Stimulated activated CD8-positive, alpha-beta memory T cell treated with anti-CD3 and anti-CD28 coated beads, Interleukin-15, amount 100 ng/mL, for 1 hour (primary cell): ENCODE measurements around the gene ZC3H12D.
"Not testable (repeated sequence)": the region's sequence is repeated elsewhere in the genome, so short reads cannot be mapped to it uniquely, and the experiment has no call there.

Experiments used
- DNase-seq: peaks from one replicate; pipeline ENCODE4 v3.0.0-alpha.2; 2020; ENCODE audit warnings: low read depth

The ZC3H12D gene

DNA sequence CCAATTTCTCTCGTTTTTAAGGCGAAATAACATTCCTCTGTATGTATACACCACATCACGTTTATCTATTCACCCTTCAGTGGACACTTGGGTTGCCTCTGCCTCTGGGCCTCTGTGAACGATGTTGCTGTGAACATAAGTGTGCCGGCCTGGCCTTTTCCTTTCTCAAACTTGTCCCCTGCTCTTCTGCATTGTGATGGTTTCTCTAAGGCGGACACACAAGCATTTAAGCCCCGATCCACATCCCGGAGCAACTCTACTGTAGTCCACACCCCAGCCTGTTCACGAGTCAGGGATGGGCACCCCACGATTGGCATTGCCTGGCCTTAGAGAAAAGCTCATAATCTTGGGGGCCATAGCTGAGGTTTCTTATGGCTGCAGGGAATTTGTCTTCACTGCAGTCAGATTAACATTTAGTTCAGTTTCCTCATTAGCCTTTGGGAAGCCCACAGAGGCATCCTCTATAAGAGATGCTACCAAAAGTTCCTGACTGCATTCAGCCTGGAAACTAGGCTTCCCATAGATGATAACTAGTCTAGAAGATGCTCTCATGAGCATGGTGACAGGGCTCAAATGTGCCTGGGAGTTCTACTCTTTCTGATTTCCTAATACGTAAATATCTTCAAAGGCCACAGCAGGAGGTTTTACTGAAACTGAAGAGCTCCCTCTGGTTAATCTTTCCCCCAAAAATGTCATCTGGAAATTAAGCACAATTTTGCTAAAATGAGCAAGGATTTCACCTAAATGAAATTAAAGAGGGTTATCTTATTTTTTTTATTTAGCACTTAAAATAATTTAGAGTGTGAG, 762 bp downstream of the ZC3H12D start:
- no peak for DNase-seq

DNA sequence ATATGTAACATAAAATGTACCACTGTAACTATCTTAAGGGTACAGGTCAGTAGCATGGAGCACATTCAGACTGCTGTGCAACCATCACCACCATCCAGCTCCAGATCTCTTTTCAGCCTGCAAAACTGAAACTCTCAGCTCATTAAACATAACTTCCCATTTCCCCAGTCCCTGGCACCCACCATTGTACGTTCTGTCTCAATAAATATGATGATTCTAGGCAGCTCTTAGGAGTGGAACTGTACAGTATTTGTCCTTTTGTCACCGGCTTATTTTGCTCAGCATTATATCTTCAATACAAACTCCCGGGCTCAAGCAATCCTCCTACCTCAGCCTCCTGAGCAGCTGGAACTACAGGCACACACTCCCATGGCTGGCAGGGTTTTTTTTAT, 1.5 kb downstream of the ZC3H12D start:
- no peak for DNase-seq

DNA sequence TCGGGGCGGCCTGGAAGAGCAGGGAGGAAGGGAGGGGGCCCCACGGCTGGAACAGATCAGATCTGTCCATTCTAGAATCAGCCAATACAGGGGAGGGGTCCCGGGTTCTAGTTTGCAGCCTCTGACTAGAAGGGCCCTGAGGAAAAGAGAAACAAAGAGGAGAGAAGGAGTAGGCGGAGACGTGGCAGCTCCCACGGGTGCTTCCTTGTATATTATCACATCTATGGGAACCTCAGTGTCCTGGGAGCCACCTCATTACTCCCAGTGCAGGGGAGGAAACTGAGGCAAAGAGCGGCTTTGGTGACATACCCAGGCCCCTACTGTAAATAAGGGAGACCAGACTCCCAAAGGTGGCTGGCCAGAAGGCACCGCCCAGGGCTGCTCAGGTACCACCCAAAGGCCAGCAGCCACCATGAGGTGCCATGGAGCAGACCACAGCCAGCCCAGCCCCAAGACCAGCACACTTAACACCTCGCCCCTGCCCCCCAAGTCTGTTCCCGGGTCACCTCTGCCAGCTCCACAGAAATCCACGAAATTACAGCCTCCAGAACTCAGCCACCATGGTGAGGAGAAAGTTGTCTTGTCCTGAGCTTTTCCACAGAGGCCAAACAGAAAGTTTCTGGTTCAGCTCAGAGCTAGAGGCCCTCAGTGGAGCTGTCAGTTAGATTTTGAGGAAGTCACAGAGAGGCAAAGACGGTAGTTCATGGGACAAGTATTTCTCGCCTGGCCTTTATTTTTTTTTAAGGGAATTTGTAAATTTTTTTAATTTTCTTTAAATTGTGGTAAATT, 2.1 kb downstream of the ZC3H12D start:
- DNase-seq, result no peak

DNA sequence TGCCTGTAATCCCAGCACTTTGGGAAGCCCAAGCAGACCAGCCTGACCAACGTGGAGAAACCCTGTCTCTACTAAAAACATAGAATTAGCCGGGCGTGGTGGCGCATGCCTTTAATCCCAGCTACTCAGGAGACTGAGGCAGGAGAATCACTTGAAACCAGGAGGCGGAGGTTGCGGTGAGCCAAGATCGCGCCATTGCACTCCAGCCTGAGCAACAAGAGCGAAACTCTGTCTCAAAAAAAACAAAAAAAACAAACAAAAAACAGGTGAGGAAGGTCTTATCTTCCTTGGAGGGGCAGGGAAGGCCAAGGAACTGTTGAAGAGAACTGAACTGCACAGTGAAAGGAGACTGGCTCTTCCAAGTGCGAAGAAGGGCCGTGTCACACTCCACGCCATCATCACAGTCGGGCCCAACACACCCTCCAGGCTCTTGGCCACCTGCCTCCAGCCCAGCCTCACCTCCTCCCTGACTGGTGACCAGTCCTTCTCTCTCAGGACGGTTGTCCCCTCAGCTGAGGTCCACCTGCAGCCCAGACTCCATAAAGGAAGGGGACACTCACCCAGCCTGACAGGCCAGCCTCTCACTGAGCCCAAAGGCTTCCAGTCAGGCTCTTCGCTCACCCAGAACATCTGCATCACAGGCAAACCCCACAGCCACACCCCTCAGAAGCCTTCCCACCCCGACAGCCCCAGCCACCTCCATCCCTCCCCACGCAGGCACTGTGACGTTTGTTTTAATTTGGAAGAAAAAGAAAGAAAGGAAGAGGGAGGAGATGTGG, 4.1 kb downstream of the ZC3H12D start:
- DNase-seq, result no peak

DNA sequence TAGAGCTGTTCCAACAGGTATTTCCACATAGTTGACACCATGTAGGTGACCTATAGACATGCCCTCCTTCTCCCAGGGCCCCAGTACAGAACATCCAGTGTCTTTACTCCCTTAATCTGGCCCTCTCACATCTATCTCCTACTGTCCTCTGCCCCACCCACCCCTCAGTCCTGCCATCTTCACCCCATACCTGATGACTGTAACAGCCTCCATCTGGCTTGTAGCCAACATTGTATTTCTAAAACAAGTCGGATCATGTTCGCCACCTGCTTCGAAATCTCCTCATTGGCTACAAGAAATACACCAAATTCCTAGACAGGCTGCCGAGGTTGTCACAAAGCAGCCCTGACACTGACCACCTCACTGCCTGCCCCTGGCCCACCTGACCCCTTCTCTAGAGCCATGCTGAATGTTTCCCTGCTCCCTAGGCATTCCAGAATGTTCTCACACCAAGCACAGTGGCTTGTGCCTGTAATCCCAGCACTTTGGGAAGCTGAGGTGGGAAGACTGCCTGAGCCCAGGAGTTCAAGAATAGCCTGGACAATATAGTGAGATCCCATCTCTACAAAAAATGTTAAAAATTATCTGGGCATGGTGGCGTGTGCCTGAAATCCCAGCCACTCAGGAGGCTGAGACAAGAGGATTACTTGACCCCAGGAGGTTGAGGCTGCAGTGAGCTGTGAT, 6.0 kb downstream of the ZC3H12D start:
- no peak for DNase-seq

DNA sequence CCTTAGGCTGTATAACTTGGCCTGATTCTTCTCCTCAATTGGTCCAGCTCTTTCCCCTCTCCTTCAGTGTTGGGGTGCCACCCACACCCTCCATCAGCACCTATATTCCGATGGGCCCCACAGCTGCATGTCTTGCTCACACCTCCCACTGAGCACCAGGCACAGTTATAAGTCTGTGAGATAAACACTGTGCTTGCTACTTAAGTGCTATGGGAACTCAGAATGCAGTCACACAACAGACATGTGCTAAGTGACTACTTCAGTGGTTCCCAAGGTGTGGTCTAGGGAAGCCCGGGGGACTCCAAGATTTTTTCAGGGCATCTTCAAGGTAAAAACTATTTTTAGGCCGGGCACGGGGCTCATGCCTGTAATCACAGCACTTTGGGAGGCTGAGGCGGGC, 7.3 kb downstream of the ZC3H12D start:
- no peak for DNase-seq

DNA sequence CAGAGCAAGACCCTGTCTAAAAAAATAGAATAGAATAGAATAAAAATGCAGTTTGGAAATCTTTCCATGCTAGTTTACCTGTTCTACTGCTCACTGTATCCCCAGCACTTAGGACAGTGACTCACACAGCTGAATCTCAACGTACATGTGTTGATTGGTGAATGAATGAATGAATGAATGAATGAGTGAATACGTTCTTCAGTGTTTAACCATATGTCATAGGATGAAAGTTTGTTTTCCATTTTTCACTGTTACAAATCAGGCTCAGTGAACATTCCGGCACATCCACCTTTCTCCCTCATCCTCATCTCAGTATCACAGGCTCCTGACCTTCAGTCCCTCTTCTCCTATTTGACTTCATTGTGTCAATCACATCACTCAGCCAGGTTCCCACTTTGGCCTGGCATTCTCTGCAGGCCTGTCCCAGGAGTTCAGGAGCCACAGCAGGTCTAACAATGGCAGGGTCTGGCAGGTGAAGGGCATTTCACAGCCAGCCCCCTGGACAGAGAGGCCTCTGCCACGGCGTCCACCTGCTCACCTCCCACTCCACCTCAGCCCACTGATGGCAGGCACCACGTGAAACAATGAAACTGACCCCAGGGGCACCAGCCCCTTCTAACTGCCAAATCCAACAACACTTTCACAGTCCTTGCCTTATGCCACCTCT, 7.9 kb downstream of the ZC3H12D start:
- no peak for DNase-seq

DNA sequence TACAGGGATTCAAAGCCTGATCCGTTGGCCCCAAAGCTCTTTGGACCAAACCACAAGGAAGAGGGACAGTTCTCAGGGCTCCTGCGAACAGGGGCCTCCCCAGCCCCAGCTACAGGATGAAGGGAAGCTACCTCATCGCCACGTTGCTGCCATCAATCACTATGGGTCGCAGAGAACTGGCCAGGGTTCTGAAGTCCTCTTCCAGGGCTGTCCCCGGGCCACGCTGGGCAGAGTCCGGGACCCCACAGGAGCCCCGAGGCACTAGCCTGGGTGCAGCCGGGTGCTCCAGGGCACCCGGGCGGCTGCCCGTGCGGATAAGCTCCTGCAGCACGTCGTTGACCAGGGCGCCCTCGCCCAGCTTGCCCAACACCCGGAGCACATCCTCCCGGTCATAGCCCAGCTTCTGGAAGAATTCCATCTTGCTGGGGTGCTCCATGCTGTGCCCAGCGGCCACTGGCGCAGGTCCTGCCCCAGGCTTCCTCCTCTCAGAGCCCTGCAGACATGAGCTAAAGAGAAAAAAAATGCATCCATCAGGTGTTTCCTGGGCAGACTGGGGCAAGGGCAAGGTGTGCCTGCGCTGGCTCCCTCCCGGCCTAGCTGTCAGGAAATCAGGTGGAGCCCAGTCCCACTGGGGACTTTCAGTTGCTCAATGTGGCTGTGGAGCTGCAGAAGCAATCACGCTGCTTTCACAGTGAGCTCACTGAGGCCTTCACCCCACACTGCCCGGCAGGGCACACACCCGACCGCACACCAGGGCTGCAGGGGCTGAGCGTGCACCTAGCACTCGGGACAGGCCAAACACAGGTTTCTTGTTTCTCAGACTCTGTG, 10.5 kb downstream of the ZC3H12D start:
- no peak for DNase-seq

DNA sequence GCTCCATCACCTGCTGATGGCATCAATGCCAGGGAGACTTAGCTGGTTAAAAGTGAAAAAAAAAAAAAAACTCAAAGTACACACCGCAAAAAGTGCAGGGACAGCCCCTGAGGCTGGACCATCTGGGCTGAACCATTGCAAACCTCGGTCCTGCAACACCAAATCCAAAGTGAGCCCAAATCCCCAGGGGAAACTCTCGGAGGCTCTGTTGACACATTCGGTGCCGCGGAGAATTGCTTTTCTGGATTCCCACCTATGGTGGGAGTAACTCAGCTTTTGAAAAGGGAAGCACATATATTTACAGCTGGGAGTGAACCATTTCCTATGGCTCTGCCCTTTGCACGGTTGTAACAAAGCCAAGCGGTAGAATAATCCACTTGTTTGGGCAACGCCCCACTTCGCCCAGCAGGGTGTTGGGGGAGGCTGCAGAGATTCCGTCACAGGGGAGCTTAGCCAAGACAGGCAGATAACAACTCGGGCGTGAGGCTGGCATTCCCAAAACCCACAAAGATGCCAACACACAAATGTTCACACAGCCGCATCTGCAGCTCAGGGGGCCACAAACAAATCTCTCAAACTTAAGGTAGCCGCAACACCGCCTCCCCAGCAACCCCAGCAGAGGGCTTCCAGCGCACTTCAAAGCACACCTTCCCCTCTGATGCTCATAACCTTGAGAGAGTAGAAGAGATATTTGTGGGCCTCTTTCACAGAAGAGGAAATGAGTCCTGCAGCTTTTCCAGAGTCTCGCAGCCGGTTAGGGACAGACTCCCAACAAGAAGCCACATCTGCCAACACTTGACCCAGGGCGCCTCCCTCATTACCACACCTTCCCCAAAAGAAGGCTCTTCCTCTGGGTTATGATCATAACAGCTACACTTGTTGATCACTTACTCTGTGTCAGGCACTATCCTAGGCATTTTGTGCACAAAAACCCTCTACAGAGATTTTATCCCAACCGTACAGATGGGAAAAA, 11.4 kb downstream of the ZC3H12D start:
- no peak for DNase-seq

DNA sequence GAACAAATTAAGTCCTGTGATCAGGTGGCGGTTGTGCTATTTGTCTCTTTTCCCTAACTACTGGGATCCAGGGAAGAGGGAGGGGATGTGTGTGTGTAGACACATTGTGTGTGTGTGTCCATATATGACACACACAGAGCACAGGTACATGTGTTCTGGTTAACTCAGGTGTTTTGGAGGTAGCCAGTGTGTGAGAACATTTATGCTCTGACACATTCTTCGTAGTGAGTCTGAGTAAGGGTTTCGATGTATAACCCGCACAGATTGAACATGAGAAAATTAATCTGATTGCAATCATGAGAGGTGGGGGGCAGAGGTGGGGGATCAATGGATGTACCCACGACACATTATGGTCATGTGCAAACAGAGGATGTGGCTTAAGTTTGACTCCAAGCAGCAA, 12.6 kb downstream of the ZC3H12D start:
- DNase-seq, result no peak

DNA sequence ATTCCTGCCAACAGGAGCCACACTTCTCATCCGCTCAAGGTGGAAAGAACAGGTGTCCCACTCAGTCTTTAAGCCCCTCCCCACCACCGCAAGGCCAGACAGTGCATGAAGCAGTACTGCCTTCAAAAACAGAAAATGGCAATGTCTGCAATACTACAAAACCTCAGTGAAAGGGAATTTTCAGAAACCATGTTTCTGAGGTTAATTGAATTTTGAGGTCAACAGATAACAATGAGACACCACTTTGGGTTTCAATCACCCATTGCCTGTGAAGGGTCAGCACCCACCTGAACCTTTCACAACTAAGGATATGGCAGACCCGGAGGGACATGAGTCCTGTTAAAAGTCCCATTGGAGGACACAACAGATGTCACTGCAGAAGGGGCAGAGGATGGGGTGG, 13.0 kb downstream of the ZC3H12D start:
- no peak for DNase-seq

DNA sequence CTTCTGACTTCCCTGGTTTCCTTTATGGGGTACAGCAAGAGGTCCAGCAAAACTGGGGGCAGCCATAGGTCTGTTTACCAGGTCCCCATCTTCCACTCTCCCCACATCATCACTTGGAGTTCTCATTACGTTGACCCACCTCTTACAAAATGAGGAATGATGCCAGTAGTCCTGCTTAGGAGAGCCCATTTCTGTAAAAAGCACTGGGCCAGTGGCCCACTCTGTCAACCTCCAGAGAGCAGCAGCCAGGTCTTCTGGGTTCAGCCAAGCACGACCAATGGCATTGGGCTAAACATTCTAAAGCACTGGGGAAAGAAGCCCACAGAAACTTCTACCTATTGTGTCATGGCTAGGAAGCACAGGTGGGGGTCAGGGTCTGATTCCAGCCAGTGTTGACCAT, 13.9 kb downstream of the ZC3H12D start:
- DNase-seq, result no peak

DNA sequence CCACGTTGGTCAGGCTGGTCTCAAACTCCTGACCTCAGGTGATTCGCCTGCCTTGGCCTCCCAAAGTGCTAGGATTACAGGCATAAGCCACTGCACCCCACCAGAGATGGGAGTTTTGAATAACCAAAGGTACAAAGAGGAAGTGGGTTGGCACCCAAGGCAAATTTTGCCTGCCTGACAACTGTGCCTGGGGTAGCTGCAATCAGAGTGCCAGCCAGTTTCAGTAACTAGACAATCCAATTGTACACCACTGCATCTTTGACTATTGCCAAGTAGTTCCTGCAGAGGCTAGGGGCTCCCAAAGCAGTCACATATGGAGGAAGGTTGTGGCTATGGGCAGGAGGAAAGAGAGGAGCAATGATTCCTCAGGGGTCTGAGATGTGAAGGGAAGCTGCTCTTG, 16.6 kb downstream of the ZC3H12D start:
- DNase-seq, result no peak

DNA sequence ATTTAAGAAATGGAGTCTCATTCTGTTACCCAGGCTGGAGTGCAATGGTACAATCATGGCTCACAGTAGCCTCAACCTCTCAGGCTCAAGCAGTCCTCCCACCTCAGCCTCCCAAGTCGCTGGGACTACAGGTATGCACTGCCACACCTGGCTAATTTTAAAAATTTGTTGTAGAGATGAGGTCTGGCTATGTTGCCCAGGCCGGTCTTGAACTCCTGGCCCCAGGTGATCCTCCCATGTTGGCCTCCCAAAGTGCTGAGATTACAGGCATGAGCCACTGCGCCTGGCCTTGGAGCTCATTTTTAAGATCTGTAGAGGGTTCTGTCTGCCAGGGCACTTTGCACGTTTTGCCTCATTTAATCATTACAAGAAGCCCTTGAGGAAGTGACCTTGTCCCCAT, 17.5 kb downstream of the ZC3H12D start:
- DNase-seq, result no peak

DNA sequence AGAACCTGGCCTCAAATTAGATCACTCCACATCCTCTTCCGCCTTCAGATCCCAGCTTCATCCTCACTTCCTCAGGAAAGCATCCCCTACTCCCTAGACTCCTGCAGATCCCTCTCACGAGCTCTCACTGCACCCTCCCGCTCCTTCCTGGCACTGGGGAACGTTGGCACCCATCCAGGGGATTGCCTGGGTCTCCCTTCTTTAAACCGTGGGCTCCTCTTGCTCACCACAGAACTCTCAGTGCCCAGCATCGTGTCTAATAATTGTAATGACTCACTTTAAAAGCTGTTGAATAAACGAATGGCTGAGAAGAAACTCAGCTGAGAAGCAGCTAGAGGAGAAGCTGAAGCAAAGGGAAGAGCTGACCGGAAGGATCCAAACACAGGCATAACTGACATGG, 20.4 kb downstream of the ZC3H12D start:
- DNase-seq, result no peak

DNA sequence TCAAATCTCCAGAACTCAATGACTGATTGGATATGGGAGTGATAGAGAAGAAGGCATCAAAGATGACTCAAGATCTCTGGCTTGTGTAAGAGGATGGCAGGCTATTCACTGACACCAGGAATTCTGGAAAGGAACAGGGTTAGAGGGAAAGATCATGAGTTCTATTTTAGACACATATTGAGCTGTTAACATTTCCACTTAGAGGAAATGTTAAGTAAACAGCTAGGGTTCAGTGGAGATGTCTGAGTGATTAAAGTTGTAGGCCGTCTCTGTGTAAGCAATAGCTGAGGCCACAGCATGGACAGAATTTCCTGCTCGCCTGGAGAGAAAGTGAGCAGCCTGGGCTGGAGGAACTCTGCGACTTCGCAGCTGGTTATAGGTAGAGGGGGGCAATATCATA, 21.0 kb downstream of the ZC3H12D start:
- no peak for DNase-seq

DNA sequence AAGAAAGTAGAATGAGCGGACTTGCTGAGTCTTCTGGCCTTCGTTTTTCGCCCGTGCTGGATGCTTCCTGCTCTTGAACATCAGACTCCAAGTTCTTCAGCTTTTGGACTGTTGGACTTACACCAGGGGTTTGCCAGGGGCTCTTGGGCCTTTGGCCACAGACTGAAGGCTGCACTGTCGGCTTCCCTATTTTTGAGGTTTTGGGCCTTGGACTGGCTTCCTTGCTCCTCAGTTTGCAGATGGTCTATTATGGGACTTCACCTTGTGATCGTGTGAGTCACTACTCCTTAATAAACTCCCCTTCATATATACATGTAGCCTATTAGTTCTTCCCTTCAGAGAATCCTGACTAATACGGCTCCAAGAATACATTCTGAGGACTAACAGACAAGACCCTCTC, 22.1 kb downstream of the ZC3H12D start:
- not testable (repeated sequence) for DNase-seq

DNA sequence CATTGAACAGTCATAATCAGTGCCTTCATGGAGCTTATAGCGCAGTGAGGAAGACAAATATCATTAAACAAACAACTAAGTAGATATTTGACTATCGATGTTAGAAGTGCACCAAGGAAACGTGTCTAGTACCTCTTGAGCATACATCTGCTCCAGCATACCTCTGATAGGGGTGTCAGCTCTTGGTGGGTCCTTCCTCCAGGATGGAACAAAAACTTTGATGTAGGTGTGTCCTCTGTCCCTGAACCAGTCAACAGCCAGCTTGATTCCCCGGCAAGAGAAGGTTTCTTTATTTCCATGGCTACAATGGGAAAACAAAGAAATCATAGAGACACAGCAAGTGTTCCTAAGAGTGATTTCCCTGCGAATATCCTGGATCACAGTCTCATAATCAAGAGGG, 23.1 kb downstream of the ZC3H12D start:
- DNase-seq, result no peak

DNA sequence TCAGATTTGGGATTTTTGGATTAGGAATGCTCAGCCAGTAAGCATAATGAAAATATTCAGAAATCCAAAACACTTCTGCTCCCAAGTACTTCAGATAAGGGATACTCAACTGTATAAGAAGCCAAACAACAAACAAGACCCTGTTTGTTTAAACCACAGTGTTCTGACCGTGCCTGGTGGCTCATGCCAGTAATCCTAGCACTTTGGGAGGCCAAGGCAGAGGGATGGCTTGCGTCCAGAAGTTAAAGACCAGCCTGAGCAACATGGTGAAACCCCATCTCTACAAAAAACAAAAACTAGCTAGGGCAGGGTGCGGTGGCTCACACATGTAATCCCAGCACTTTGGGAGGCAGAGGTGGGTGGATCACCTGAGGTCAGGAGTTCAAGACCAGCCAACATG, 24.6 kb downstream of the ZC3H12D start:
- DNase-seq, result not testable (repeated sequence)

DNA sequence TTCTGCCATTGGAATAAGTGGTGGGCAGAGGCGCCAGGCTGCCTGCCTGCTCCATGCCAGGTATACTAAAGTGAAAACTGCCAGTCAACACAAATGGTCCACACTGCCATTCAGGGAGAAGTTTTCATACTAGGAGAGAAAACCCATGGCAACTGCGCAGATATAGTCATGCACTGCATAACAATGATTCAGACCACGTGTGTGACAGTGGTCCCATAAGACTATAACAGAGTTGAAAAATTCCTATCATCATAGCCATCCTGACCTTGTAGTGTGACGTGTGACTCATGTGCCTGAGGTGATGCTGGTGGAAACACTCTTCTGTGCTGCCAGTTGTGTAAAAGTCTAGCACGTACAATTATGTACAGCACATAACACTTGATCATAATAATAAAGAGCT, 25.1 kb downstream of the ZC3H12D start:
- DNase-seq, result no peak
